HG03565 (cell line): ENCODE results near the gene C1orf52.

Source experiments
- ATAC-seq: cut with Tn5 transposase; IDR thresholded peaks from one replicate; pipeline ENCODE4 v1.9.1; 2021; ENCODE audit warnings: mild to moderate bottlenecking, moderate library complexity; ENCODE audit not compliant: unreplicated experiment

Gene C1orf52

DNA sequence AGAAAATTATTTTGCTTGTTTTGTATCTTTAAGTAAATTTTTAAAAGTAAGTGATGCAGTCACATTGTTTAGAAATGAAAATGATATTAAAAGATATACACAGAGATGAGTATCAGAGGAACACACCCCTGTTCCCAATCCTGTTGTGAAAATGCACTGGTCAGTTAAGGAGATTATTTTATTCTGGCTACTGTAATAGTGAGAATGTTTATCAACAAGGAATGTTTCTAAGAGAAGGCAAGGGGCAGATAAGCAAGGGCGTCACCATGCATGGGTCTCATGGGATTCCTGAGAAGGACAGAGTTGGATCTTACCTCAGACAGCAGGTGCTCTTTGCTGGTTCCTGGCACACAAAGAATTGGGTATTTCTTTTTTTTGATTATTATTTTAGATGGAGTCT lies 21.8 kb downstream of the C1orf52 start:
- no peak for ATAC-seq

- ATAC-seq, result no peak
Observed at GRCh38 chr1:85230305-85230977, 29.0 kb downstream of the C1orf52 start.

GRCh38 chr1:85229574-85230097 lies 29.8 kb downstream of the C1orf52 start:
- no peak for ATAC-seq

- no peak for ATAC-seq
Observed at GRCh38 chr1:85228972-85229371, 30.5 kb downstream of the C1orf52 start.

GRCh38 chr1:85225624-85226380 lies 33.7 kb downstream of the C1orf52 start:
- ATAC-seq, result no peak

GRCh38 chr1:85224734-85225623 lies 34.5 kb downstream of the C1orf52 start:
- no peak for ATAC-seq

DNA sequence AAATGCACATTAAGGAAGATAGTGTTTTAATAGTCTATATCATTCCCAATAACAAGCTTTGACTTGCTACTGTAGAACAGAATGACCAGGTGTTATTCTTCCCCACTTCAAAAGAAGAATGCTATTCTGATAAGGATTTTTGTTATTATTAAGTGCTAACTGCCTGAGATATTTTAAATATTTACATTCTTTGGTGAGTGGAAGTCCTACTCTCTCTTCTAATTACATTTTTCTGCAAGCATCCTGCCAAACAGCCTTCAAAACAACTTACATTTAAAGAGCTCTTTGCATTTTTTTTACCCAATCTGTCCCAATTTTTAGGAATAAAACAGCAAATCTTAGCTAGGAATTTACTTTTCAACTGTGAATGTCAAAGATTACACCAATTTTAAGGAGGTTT lies 35.2 kb downstream of the C1orf52 start:
- no peak for ATAC-seq

DNA sequence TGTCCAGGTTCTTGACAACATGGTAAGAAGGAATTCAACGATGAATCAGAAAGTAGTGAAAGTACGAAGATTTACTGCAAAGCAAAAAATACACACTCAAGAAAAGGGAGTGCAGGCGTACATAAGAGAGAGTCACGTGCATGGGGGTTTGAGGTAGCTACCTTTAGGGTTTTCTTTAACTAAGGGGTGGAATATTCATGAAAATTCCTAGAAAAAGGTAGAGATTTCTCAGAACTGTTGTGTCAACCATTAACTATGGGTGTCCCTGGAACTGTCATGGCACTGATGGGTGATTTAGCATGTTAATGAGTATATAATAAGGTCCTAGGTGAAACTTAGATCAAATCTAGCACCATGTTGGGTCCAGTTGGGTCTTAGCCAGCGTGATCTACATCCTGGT lies 36.1 kb downstream of the C1orf52 start:
- ATAC-seq, result no peak

DNA sequence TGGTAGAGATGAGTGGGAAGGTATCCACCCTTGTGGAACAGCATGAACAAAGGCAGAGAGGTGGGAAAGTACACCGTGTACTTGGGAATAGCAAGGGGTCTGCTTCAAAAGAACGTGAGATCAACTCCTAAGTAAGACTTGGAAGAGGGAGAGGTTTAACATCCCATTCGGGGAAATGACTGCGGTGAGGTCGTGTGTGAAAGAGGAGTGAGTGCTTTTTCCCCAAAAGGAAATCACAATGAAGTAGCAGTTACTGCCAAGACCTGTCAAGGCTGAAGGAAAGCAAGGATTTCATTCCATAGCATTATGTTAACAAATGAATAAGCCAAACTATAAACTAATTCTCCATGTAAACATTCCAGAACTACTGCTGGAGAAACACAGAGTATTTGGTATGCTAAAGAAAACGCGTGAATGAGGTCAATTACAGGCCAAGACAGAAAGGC lies 38.7 kb downstream of the C1orf52 start:
- no peak for ATAC-seq

DNA sequence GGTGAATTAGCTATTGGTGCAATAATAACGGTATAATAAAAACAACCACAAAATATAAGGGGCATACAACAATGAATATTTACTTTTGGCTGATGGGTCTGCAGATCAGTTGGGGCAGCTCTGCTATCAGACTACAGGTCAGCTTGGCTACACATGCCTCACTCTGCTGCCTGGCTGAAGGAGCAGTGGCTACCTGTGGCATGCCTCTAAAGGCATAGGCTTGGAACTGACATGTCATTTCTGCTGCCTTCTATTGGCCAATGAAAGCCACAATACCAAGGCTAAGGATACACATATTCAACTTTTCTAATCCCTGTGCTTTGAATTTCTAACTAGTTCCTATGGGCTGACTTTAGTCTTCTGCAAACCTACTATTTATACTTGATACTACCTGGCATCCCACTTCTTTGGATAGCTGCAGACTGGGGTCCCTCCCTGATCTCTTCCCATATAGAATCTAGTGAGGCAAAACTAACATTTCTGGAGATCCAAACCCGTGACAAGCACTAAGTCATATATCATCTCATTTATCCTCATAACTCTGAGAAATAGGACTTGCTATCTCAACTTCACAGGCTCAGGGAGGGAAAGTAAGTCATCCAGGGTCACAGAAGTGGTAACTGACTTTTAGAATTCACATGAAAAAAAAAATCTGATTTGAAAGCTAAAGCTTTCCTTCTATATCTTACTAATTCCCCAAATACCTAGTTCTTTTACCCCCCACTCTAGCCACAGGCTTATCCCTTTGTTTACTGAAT lies 39.4 kb downstream of the C1orf52 start:
- ATAC-seq, result no peak

GRCh38 chr1:85216697-85217096 lies 42.8 kb downstream of the C1orf52 start:
- no peak for ATAC-seq

DNA sequence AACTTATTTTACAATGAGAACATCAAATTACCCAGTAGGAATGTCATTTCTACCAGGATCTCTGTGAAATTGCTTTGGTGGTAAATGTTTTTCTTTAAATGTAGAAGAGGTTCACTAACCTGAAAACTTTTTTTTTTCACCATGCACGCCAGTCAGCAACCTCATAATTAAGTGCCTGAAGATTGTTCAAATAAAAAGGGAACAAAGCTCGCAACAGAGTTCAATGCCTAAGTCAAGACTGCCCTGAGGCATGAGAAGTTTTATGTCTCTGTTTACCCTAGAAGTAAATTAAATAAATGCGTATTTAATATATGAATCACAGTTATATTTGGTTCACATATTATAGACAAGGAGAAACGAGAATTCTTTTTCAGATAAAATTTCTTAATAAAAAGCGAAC lies 44.8 kb downstream of the C1orf52 start:
- ATAC-seq, result no peak

- ATAC-seq, result no peak
Observed at GRCh38 chr1:85208488-85208887, 51.0 kb downstream of the C1orf52 start.

DNA sequence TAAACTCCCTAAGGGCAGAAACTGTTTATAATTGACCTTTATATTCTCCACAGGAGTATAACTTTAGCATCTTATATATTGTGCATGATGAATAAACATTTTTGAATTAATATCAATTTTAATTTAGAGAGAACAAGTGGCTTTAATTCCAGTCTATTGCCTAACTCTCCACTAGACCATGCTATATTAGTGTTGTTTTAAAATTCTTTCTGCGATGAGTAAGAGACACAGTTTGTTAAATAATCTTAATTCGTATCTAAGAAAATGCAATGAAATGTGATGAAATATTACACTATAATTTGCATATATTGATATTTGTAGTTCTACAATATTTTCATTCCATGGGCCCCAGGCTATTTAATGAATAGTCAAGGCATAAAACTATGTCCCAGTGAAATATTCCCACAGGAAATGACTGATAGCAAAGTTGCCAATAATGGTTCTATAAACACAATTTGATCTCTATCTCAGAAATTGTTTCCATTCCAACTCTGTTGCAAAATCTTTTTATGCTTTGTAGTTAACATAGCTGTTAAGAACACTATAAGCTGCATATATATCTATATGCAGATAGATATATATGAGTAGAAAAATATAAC lies 55.8 kb downstream of the C1orf52 start:
- ATAC-seq, result no peak

- no peak for ATAC-seq
Observed at GRCh38 chr1:85202864-85203255, 56.6 kb downstream of the C1orf52 start.

DNA sequence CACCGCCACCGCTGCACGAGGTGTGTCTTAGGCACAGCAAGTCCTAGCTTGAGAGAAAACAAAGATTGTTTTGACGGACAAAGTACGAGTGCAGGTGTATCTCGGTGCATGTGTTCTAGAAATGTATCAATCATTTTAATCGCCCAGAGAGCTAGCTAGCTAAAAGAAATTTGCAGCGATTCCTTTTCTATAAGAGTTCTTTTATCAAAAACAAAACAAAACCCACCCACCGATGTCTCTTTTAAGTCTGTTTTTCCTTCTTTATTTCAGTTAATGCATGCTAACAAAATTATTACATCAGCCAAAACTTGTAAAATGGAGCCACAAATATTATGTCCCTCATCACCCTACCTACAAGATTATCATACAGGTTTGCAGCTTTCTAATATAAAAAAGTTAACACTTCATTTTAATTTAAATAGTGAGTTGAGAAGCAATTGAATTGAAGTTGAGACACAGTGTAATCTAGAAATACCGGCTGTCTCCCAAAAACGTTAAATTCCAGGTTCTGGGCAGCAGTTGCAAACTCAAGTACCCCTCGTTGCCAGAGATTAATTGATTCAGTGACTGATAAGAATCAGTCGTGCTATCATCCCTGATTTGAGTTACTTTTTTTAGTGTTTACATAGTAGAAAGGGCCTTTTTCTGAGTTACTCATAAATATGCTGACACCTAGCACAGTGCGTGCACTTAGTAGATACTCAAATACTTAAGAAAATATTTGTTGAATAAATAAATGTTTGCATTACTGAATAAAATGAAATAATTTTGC lies 57.2 kb downstream of the C1orf52 start:
- ATAC-seq, result no peak

GRCh38 chr1:85201340-85202091 lies 57.9 kb downstream of the C1orf52 start:
- ATAC-seq, result peak; percentile 30

GRCh38 chr1:85200463-85201339 lies 58.8 kb downstream of the C1orf52 start, which contains the start of gene SYDE2:
SYDE2 (minus strand) TSS chr1:85201016; CDS start chr1:85200996, 20 bp downstream.
- peak; percentile 64 for ATAC-seq
